Measurements from ENCODE around the gene AMBN. TPM values are rescaled to one million over a fixed set of nuclear protein-coding genes. Genes with fewer than 3 reads are reported as not detected.

AMBN gene
- polyA plus RNA-seq, 1 of the 3 experiments (the other 2 are of a cell fraction), result not detected

GRCh38 chr4:70603856-70604255, 11.8 kb downstream of the AMBN start (continued):
- TF ChIP-seq REST (IDR thresholded peaks at IDR 0.05; ENCODE audit: low read depth, low read length) (no peak), RXRA (IDR thresholded peaks at IDR 0.05; ENCODE audit: borderline replicate concordance, low read depth) (no peak)

GRCh38 chr4:70606459-70606858, 14.4 kb downstream of the AMBN start:
- no peaks in the 10 kb centered on the region for H3F3A ChIP-seq (replicated peaks; ENCODE audit: insufficient read depth)
- no peak overlapping the region for H2AFZ ChIP-seq (ENCODE audit: low read depth)
- H3K36me3 ChIP-seq (replicated peaks in 1 of 2; ENCODE audit: control insufficient read depth in 1 of 2, insufficient read depth in 2 of 2, low read length in 1 of 2), result no peaks in the 10 kb centered on the region
- no peak overlapping the region for H3K9ac ChIP-seq
- no peak overlapping the region for H3K4me2 ChIP-seq
- no peaks in the 10 kb centered on the region for H3K9me2 ChIP-seq
- H3K27me3 ChIP-seq (ENCODE audit: insufficient read depth), result peaks cover 7% of the 10 kb centered on the region; the same call in 1 of the 2 replicates
- no peak overlapping the region for H3K4me3 ChIP-seq (ENCODE audit: low read depth in 2 of 2, low read length in 1 of 2)
- no peak for DNase-seq
- no peak overlapping the region for H3K27ac ChIP-seq (ENCODE audit: low read depth in 2 of 2, low read length in 1 of 2)
- TF ChIP-seq CTCF (IDR thresholded peaks at IDR 0.05) (no peak), MXI1 (IDR thresholded peaks at IDR 0.05; ENCODE audit: low read depth, low read length) (no peak), NRF1 (IDR thresholded peaks at IDR 0.05; ENCODE audit: low read depth, low read length) (no peak), RCOR1 (IDR thresholded peaks at IDR 0.05; ENCODE audit: low read length) (no peak), CHD2 (IDR thresholded peaks at IDR 0.05; ENCODE audit: low read length, partially characterized antibody) (no peak)
- 21% methylated on average over 6 of the region's 8 CpGs for WGBS (ENCODE audit: low lambda C conversion rate)
- H3K79me2 ChIP-seq (ENCODE audit: insufficient read depth), result no peaks in the 10 kb centered on the region
- H4K20me1 ChIP-seq (ENCODE audit: insufficient read depth), result no peaks in the 10 kb centered on the region
- ChIA-PET POLR2A (no interaction called here), CTCF (interaction anchor here (1.1 kb wide), 1 partner anchor 28 kb away, joined by 3 read pairs; no protein-coding TSS in a partner anchor)
- H3K4me1 ChIP-seq (ENCODE audit: control insufficient read depth in 1 of 2, insufficient read depth in 2 of 2, low read depth in 1 of 2, low read length in 1 of 2), result no peaks in the 10 kb centered on the region
- H3K9me3 ChIP-seq, result no peaks in the 10 kb centered on the region

GRCh38 chr4:70607334-70607853, 15.3 kb downstream of the AMBN start:
- Histone ChIP-seq H2AFZ (ENCODE audit: low read depth) (no peak overlapping the region), H3K79me2 (ENCODE audit: insufficient read depth) (no peaks in the 10 kb centered on the region), H3K27me3 (ENCODE audit: insufficient read depth) (peaks cover 7% of the 10 kb centered on the region; the same call in 1 of the 2 replicates), H3K4me2 (no peak overlapping the region), H3K4me3 (ENCODE audit: low read depth in 2 of 2, low read length in 1 of 2) (no peak overlapping the region), H3F3A (replicated peaks; ENCODE audit: insufficient read depth) (no peaks in the 10 kb centered on the region), H4K20me1 (ENCODE audit: insufficient read depth) (no peaks in the 10 kb centered on the region), H3K4me1 (ENCODE audit: control insufficient read depth in 1 of 2, insufficient read depth in 2 of 2, low read depth in 1 of 2, low read length in 1 of 2) (no peaks in the 10 kb centered on the region), H3K9me2 (no peaks in the 10 kb centered on the region), H3K27ac (ENCODE audit: low read depth in 2 of 2, low read length in 1 of 2) (no peak overlapping the region), H3K36me3 (replicated peaks in 1 of 2; ENCODE audit: control insufficient read depth in 1 of 2, insufficient read depth in 2 of 2, low read length in 1 of 2) (no peaks in the 10 kb centered on the region), H3K9me3 (no peaks in the 10 kb centered on the region), H3K9ac (no peak overlapping the region)
- ChIA-PET CTCF (interaction anchor here (1.1 kb wide), 1 partner anchor 27 kb away, joined by 3 read pairs; no protein-coding TSS in a partner anchor), POLR2A (no interaction called here)
- DNase-seq, result no peak
- TF ChIP-seq SMC3 (IDR thresholded peaks at IDR 0.05; ENCODE audit: low read depth, low read length) (no peak), GABPA (IDR thresholded peaks at IDR 0.05; ENCODE audit: low read depth) (no peak), CTCF (IDR thresholded peaks at IDR 0.05) (no peak), YY1 (IDR thresholded peaks at IDR 0.05; ENCODE audit: low read depth) (no peak), FOXJ3 (CRISPR knock-in tag; IDR thresholded peaks at IDR 0.05) (no peak), FOSL2 (IDR thresholded peaks at IDR 0.05; ENCODE audit: borderline replicate concordance, low read depth) (no peak), EP300 (IDR thresholded peaks at IDR 0.05; ENCODE audit: borderline replicate concordance in 1 of 2, low read depth in 1 of 2, low read length in 1 of 2) (no peak), NFIC (IDR thresholded peaks at IDR 0.05; ENCODE audit: borderline replicate concordance) (no peak)
- WGBS (ENCODE audit: low lambda C conversion rate), result 3% methylated on average over 3 of the region's 3 CpGs

Measured in SK-N-SH (cell line).